AG09319 (cell line): ENCODE measurements around the gene EML4.

Experiments
- DNase-seq: peaks from one replicate; pipeline ENCODE4 v3.0.0-alpha.2; 2010; ENCODE audit warnings: low read depth; ENCODE audit errors: extremely low read depth
- TF ChIP-seq, protein P1 (sequence below): IDR thresholded peaks from 2 replicates; pipeline ENCODE4 v1.5.1; 2011; ENCODE audit warnings: low read depth, mild to moderate bottlenecking, inconsistent platforms, low read length, moderate library complexity

EML4 gene

DNA sequence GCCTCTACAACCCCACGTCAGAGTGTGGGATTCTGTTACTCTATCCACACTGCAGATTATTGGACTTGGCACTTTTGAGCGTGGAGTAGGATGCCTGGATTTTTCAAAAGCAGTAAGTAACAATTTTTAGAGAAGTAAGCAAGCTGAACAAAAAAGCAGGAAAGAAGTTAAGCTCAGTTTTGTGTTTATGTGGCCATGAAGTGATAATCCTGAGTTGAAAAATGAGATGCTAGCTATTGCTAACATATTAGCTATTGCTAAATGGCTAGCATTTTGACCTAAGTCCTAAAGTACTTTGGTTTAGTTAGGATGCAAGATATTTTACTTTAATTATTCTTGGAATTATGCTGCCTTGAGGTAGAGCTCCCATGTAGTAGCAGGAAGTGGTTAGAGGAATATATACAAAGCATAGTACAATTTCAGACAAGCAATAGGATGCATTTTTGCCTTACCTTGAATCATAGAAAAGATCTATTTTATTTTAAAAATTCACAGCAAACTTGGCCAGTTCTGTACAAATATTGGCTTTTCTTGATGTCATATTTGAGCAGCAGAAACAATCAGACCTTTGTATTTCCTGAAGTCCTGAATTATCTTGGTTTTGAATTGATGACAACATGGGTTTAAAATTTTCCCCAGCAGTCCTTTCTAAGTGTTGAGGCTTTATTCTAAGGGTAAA is 117.3 kb downstream of the EML4 start:
- TF ChIP-seq, protein P1, sequence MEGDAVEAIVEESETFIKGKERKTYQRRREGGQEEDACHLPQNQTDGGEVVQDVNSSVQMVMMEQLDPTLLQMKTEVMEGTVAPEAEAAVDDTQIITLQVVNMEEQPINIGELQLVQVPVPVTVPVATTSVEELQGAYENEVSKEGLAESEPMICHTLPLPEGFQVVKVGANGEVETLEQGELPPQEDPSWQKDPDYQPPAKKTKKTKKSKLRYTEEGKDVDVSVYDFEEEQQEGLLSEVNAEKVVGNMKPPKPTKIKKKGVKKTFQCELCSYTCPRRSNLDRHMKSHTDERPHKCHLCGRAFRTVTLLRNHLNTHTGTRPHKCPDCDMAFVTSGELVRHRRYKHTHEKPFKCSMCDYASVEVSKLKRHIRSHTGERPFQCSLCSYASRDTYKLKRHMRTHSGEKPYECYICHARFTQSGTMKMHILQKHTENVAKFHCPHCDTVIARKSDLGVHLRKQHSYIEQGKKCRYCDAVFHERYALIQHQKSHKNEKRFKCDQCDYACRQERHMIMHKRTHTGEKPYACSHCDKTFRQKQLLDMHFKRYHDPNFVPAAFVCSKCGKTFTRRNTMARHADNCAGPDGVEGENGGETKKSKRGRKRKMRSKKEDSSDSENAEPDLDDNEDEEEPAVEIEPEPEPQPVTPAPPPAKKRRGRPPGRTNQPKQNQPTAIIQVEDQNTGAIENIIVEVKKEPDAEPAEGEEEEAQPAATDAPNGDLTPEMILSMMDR, result no peak
- DNase-seq, result no peak

GRCh38 chr2:42288811-42289210 is 119.7 kb downstream of the EML4 start:
- no peak for DNase-seq
- TF ChIP-seq, protein P1, result no peak

DNA sequence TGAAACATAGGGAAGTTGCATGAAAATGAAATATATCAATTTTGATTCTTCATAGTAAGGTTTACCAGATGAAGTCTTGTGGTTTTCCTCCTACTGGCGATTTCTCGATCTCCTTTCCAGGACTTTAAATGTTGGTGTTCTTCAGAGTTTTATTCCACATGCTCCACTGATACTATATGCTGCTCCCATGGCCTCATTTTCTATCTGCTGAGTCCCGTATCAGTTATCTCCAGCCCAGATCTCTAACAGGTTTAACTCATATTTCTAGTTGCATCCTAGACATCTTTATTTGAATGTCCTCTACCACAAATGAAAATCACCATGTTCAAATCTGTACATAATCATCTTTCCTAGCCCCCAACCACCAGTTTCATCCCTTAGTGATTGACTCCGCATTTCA is 120.1 kb downstream of the EML4 start:
- DNase-seq, result no peak
- TF ChIP-seq, protein P1, result no peak

DNA sequence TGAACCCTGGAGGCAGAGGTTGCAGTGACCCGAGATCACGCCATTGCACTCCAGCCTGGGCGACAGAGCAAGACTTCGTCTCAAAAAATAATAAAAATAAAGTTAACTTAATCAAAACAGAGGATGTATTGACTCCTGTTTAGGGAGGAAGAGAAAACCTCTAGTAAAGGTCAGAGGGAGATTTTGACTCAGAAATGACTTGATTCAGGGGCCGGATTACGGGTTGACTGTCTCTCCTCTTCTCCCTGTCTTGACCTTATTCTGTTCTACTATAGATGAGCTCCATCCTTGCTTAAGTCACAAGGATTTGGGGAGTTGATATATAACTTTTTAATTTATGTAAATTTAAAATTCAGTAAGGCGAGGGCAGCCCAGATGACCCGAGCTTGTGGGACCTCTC is 120.9 kb downstream of the EML4 start:
- TF ChIP-seq, protein P1, result no peak
- no peak for DNase-seq

- no peak for DNase-seq
- TF ChIP-seq, protein P1, result no peak
Measured at GRCh38 chr2:42293019-42293418, 123.9 kb downstream of the EML4 start.

- no peak for DNase-seq
- TF ChIP-seq, protein P1, result no peak
Measured at GRCh38 chr2:42296226-42296625, 127.1 kb downstream of the EML4 start.

GRCh38 chr2:42297322-42297936 is 128.3 kb downstream of the EML4 start:
- TF ChIP-seq, protein P1, result no peak
- DNase-seq, result no peak
